GM15510 (cell line): Measurements from ENCODE around the gene ARF1.

Experiments used
- POLR2A ChIP-seq: IDR thresholded peaks from 3 replicates; pipeline ENCODE4 v1.6.1; 2011; ENCODE audit warnings: borderline replicate concordance; ENCODE audit not compliant: insufficient read length; ENCODE audit errors: extremely low read depth

The ARF1 gene

GRCh38 chr1:228097333-228098081 lies 15.0 kb downstream of the ARF1 start:
- TF ChIP-seq POLR2A: no peak

GRCh38 chr1:228098323-228098931 lies 15.9 kb downstream of the ARF1 start:
- no peak for TF ChIP-seq POLR2A

GRCh38 chr1:228099331-228099732 lies 16.8 kb downstream of the ARF1 start:
- no peak for TF ChIP-seq POLR2A

GRCh38 chr1:228100822-228101613 lies 18.5 kb downstream of the ARF1 start:
- TF ChIP-seq POLR2A: no peak

GRCh38 chr1:228101614-228101993 lies 19.1 kb downstream of the ARF1 start:
- no peak for TF ChIP-seq POLR2A

- no peak for TF ChIP-seq POLR2A
Measured at GRCh38 chr1:228101994-228102790, 19.7 kb downstream of the ARF1 start.

- peak; percentile 56 for TF ChIP-seq POLR2A
Measured at GRCh38 chr1:228102791-228103620, 20.5 kb downstream of the ARF1 start, which contains the start of gene C1orf35. TSS of gene C1orf35 (minus strand) at chr1:228103325. CDS start at chr1:228103227, 98 bp downstream.

- no peak for TF ChIP-seq POLR2A
Measured at GRCh38 chr1:228104526-228105269, 22.2 kb downstream of the ARF1 start.

- TF ChIP-seq POLR2A: no peak
Measured at GRCh38 chr1:228105270-228105995, 22.9 kb downstream of the ARF1 start.

- TF ChIP-seq POLR2A: no peak
Measured at GRCh38 chr1:228105996-228106799, 23.7 kb downstream of the ARF1 start.

GRCh38 chr1:228106800-228107054 lies 24.2 kb downstream of the ARF1 start:
- TF ChIP-seq POLR2A: no peak

- no peak for TF ChIP-seq POLR2A
Measured at GRCh38 chr1:228107636-228108035, 25.1 kb downstream of the ARF1 start.
